PC-9 (cell line): ENCODE results near the gene INTS7.

ENCODE experiments used
- EZH2 ChIP-seq: fragments of 200-600 bp; sonication (generic); IDR thresholded peaks from 2 replicates; pipeline ENCODE4 v1.8.0; 2017; ENCODE audit warnings: antibody characterized with exemption, low read depth
- TF ChIP-seq, protein P1 (sequence below): fragments of 200-600 bp; sonication (generic); conservative IDR thresholded peaks from 2 replicates; pipeline ENCODE4 v1.6.1; 2017; ENCODE audit warnings: mixed run types, antibody characterized with exemption, mild to moderate bottlenecking, moderate library complexity

DNA sequence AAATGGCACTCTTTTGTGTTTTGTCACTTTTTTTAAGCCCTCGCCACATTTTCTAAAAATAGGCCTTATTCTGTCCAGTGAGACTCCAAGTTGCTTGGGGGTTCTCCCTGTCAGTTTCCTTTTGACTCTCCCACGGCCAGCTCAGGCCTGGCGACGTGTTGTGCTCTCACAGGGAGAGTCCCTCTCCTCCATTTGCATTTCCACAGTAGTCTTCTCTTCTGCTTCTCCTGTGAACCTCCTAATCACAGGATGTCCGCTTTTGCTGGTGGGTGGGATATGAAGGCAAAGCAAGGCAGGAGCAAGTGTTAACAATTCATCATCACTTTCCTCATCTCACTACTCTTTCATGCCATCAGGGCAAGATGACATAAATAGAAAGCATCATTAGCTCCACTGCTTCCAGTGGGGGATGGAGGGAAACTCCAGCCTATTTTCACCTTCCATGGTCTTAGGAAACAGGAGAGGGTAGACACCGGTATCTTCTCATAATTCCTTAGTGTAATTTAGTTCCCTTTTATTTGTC is 99.8 kb downstream of the INTS7 start:
- TF ChIP-seq, protein P1, sequence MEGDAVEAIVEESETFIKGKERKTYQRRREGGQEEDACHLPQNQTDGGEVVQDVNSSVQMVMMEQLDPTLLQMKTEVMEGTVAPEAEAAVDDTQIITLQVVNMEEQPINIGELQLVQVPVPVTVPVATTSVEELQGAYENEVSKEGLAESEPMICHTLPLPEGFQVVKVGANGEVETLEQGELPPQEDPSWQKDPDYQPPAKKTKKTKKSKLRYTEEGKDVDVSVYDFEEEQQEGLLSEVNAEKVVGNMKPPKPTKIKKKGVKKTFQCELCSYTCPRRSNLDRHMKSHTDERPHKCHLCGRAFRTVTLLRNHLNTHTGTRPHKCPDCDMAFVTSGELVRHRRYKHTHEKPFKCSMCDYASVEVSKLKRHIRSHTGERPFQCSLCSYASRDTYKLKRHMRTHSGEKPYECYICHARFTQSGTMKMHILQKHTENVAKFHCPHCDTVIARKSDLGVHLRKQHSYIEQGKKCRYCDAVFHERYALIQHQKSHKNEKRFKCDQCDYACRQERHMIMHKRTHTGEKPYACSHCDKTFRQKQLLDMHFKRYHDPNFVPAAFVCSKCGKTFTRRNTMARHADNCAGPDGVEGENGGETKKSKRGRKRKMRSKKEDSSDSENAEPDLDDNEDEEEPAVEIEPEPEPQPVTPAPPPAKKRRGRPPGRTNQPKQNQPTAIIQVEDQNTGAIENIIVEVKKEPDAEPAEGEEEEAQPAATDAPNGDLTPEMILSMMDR = no peak
- TF ChIP-seq EZH2 = no peak
